ENCODE results near the gene ZNF23. TPM values are rescaled to one million over a fixed set of nuclear protein-coding genes. Genes with fewer than 3 reads are reported as not detected.

Gene ZNF23
- total RNA-seq, 1 experiment from 2014 or later = 11.6 TPM

DNA sequence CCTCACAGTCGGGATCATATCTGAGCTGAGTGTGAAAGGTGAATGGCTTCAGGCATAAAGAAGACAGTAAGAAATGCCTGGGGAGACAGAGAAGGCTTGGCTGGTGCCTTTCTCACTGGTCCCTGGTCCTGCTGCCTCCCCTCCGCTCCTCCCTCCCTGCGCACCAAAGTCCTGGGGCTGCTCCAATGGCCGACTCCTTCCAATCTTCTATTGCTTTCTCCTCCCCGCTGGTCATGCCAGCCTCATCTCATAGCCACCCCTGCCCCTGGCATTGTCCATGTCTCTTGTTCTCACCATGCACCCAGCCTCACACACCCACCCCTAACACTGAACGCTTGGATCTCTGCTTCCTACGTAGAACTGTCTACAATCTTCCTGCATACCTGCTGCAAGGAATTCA is 38.2 kb downstream of the ZNF23 start (continued):
- TF ChIP-seq, protein P1, sequence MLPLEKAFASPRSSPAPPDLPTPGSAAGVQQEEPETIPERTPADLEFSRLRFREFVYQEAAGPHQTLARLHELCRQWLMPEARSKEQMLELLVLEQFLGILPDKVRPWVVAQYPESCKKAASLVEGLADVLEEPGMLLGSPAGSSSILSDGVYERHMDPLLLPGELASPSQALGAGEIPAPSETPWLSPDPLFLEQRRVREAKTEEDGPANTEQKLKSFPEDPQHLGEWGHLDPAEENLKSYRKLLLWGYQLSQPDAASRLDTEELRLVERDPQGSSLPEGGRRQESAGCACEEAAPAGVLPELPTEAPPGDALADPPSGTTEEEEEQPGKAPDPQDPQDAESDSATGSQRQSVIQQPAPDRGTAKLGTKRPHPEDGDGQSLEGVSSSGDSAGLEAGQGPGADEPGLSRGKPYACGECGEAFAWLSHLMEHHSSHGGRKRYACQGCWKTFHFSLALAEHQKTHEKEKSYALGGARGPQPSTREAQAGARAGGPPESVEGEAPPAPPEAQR (CRISPR knock-in tag; IDR thresholded peaks at IDR 0.05) = no peak

DNA sequence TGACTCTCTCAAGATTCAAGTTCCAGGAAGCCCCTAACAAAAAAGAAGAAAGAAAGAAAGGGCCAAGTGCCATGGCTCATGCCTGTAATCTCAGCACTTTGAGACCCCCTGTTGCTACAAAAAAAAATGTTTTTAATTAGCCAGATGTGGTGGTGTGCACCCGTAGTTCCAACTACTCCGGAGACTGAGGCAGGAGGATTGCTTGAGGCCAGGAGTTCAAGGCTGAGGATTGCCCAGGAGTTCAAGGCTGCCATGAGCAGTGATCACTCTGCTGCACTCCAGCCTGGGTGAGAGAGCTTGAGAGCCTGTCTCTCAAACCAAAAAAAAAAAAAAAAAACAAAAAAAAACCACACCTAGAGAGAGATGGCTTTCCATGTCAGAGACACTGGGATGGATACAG is 39.0 kb downstream of the ZNF23 start:
- ChIA-PET POLR2A (no interaction called here), CTCF (interaction anchor here (0.6 to 6.4 kb wide), 8 partner anchors 10 to 639 kb away, joined by 3 to 76 read pairs (median 4); no protein-coding TSS in a partner anchor)
- Mint-ChIP-seq H3K4me3 (no peak overlapping the region), H3K9me3 (no peaks in the 10 kb centered on the region), H3K36me3 (no peaks in the 10 kb centered on the region), H3K27ac (no peak overlapping the region), H3K4me1 (peaks cover 16% of the 10 kb centered on the region), H3K27me3 (ENCODE audit: low read depth) (peaks cover 46% of the 10 kb centered on the region)
- ATAC-seq (no peak), DNase-seq (ENCODE audit: low spot score) (no peak)
- TF ChIP-seq, protein P2, sequence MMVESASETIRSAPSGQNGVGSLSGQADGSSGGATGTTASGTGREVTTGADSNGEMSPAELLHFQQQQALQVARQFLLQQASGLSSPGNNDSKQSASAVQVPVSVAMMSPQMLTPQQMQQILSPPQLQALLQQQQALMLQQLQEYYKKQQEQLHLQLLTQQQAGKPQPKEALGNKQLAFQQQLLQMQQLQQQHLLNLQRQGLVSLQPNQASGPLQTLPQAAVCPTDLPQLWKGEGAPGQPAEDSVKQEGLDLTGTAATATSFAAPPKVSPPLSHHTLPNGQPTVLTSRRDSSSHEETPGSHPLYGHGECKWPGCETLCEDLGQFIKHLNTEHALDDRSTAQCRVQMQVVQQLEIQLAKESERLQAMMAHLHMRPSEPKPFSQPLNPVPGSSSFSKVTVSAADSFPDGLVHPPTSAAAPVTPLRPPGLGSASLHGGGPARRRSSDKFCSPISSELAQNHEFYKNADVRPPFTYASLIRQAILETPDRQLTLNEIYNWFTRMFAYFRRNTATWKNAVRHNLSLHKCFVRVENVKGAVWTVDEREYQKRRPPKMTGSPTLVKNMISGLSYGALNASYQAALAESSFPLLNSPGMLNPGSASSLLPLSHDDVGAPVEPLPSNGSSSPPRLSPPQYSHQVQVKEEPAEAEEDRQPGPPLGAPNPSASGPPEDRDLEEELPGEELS (CRISPR knock-in tag; IDR thresholded peaks at IDR 0.05) = no peak
- TF ChIP-seq, protein P3, sequence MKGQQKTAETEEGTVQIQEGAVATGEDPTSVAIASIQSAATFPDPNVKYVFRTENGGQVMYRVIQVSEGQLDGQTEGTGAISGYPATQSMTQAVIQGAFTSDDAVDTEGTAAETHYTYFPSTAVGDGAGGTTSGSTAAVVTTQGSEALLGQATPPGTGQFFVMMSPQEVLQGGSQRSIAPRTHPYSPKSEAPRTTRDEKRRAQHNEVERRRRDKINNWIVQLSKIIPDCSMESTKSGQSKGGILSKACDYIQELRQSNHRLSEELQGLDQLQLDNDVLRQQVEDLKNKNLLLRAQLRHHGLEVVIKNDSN (CRISPR knock-in tag; IDR thresholded peaks at IDR 0.05) = no peak
- TF ChIP-seq, protein P4, sequence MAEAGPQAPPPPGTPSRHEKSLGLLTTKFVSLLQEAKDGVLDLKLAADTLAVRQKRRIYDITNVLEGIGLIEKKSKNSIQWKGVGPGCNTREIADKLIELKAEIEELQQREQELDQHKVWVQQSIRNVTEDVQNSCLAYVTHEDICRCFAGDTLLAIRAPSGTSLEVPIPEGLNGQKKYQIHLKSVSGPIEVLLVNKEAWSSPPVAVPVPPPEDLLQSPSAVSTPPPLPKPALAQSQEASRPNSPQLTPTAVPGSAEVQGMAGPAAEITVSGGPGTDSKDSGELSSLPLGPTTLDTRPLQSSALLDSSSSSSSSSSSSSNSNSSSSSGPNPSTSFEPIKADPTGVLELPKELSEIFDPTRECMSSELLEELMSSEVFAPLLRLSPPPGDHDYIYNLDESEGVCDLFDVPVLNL (CRISPR knock-in tag; IDR thresholded peaks at IDR 0.05; ENCODE audit: borderline replicate concordance, low read depth) = no peak
- TF ChIP-seq PRRX2 (CRISPR knock-in tag; IDR thresholded peaks at IDR 0.05) (no peak), RELA (CRISPR knock-in tag; IDR thresholded peaks at IDR 0.05; ENCODE audit: borderline replicate concordance) (no peak), JAZF1 (CRISPR knock-in tag; IDR thresholded peaks at IDR 0.05) (no peak), SP1 (CRISPR knock-in tag; conservative IDR thresholded peaks at IDR 0.05) (no peak), CREB1 (CRISPR knock-in tag; IDR thresholded peaks at IDR 0.05) (no peak), SMAD4 (CRISPR knock-in tag; IDR thresholded peaks at IDR 0.05) (no peak), GABPB1 (CRISPR knock-in tag; IDR thresholded peaks at IDR 0.05) (no peak), RORB (CRISPR knock-in tag; IDR thresholded peaks at IDR 0.05) (no peak)
- TF ChIP-seq, protein P5, sequence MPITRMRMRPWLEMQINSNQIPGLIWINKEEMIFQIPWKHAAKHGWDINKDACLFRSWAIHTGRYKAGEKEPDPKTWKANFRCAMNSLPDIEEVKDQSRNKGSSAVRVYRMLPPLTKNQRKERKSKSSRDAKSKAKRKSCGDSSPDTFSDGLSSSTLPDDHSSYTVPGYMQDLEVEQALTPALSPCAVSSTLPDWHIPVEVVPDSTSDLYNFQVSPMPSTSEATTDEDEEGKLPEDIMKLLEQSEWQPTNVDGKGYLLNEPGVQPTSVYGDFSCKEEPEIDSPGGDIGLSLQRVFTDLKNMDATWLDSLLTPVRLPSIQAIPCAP (CRISPR knock-in tag; IDR thresholded peaks at IDR 0.05) = no peak
- TF ChIP-seq, protein P6, sequence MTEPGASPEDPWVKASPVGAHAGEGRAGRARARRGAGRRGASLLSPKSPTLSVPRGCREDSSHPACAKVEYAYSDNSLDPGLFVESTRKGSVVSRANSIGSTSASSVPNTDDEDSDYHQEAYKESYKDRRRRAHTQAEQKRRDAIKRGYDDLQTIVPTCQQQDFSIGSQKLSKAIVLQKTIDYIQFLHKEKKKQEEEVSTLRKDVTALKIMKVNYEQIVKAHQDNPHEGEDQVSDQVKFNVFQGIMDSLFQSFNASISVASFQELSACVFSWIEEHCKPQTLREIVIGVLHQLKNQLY (CRISPR knock-in tag; IDR thresholded peaks at IDR 0.05) = no peak
- TF ChIP-seq, protein P7, sequence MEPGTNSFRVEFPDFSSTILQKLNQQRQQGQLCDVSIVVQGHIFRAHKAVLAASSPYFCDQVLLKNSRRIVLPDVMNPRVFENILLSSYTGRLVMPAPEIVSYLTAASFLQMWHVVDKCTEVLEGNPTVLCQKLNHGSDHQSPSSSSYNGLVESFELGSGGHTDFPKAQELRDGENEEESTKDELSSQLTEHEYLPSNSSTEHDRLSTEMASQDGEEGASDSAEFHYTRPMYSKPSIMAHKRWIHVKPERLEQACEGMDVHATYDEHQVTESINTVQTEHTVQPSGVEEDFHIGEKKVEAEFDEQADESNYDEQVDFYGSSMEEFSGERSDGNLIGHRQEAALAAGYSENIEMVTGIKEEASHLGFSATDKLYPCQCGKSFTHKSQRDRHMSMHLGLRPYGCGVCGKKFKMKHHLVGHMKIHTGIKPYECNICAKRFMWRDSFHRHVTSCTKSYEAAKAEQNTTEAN (CRISPR knock-in tag; IDR thresholded peaks at IDR 0.05) = no peak
- TF ChIP-seq, protein P1 (CRISPR knock-in tag; IDR thresholded peaks at IDR 0.05) = no peak
- TF ChIP-seq, protein P8, sequence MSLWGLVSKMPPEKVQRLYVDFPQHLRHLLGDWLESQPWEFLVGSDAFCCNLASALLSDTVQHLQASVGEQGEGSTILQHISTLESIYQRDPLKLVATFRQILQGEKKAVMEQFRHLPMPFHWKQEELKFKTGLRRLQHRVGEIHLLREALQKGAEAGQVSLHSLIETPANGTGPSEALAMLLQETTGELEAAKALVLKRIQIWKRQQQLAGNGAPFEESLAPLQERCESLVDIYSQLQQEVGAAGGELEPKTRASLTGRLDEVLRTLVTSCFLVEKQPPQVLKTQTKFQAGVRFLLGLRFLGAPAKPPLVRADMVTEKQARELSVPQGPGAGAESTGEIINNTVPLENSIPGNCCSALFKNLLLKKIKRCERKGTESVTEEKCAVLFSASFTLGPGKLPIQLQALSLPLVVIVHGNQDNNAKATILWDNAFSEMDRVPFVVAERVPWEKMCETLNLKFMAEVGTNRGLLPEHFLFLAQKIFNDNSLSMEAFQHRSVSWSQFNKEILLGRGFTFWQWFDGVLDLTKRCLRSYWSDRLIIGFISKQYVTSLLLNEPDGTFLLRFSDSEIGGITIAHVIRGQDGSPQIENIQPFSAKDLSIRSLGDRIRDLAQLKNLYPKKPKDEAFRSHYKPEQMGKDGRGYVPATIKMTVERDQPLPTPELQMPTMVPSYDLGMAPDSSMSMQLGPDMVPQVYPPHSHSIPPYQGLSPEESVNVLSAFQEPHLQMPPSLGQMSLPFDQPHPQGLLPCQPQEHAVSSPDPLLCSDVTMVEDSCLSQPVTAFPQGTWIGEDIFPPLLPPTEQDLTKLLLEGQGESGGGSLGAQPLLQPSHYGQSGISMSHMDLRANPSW (CRISPR knock-in tag; conservative IDR thresholded peaks at IDR 0.05; ENCODE audit: low read depth) = no peak
- TF ChIP-seq, protein P9, sequence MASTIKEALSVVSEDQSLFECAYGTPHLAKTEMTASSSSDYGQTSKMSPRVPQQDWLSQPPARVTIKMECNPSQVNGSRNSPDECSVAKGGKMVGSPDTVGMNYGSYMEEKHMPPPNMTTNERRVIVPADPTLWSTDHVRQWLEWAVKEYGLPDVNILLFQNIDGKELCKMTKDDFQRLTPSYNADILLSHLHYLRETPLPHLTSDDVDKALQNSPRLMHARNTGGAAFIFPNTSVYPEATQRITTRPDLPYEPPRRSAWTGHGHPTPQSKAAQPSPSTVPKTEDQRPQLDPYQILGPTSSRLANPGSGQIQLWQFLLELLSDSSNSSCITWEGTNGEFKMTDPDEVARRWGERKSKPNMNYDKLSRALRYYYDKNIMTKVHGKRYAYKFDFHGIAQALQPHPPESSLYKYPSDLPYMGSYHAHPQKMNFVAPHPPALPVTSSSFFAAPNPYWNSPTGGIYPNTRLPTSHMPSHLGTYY (CRISPR knock-in tag; IDR thresholded peaks at IDR 0.05) = no peak
- TF ChIP-seq, protein P10, sequence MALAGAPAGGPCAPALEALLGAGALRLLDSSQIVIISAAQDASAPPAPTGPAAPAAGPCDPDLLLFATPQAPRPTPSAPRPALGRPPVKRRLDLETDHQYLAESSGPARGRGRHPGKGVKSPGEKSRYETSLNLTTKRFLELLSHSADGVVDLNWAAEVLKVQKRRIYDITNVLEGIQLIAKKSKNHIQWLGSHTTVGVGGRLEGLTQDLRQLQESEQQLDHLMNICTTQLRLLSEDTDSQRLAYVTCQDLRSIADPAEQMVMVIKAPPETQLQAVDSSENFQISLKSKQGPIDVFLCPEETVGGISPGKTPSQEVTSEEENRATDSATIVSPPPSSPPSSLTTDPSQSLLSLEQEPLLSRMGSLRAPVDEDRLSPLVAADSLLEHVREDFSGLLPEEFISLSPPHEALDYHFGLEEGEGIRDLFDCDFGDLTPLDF (CRISPR knock-in tag; IDR thresholded peaks at IDR 0.05) = no peak
